Panc1 (cell line): ENCODE data around the gene CEP97.

ENCODE experiments used
- CTCF ChIP-seq: fragments of 450-650 bp; IDR thresholded peaks from 2 replicates; pipeline ENCODE4 v1.5.1; 2017; ENCODE audit warnings: mild to moderate bottlenecking
- POLR2AphosphoS5 ChIP-seq: IDR thresholded peaks from 2 replicates; pipeline ENCODE4 v1.6.1; 2012; ENCODE audit warnings: mild to moderate bottlenecking, low read depth, low read length, moderate library complexity
- REST ChIP-seq, 2 experiments: IDR thresholded peaks; 2 replicates each; pipeline ENCODE4 v1.6.1; 2011 to 2012; ENCODE audit warnings: low read depth in 2 of 2, control low read depth in 1 of 2, low read length in 1 of 2, mild to moderate bottlenecking in 1 of 2, moderate library complexity in 1 of 2; ENCODE audit not compliant: insufficient read depth in 1 of 2
- TCF7L2 ChIP-seq: IDR thresholded peaks from 2 replicates; pipeline ENCODE4 v1.6.1; 2011; ENCODE audit warnings: mild to moderate bottlenecking, low read depth, low read length, inconsistent platforms

GRCh38 chr3:101816215-101817149, 92.1 kb downstream of the CEP97 start:
- TF ChIP-seq CTCF (no peak), POLR2AphosphoS5 (no peak), REST (IDR thresholded peaks at IDR 0.05; ENCODE audit: insufficient read depth in 1 of 2, low read depth in 2 of 2, low read length in 1 of 2) (no peak), TCF7L2 (no peak)
